Measurements from ENCODE around the gene CCDC27. TPM values are rescaled to one million over a fixed set of nuclear protein-coding genes. Genes with fewer than 3 reads are reported as not detected.

CCDC27 gene
- total RNA-seq, 1 donor from 2014 or later, result not detected

DNA sequence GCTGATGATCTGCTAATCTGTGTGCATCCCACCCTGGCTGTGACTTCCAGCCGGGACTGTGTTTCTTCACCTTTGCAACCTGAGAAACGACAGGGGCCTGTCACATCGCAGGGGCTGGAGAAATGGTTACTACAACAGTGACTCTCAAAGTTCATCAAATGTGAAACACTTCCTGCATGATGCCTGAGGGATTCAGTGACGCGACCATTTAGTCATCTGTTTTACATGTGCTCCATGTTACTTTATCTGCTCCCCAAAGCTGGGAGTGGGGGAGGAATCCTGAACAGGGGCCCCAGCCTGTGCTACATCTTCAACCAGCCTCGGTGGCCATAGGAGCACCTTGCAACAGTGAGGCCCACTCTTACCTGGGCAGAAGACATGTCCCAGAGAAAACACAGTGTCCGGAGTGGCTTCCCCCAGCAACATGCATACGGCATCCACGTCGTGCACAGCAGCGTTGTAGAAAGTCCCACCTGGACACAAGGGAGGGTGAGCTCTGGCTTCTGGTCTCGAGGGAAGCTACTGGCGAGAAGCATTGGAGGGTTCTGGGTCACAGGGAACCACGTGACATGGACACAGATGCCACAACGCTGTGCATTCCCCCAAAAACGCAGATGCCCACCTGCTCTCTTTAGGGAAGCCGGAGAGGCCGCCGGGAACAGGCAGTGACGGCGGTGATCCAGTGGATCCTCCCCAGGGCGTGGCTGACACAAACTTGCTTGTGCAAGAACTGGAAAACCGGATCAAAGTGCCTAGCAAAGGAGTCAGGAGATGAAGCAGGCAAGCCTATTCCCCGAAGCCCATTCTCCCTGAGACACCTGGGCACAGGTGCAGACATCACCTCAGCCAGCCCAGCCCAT is 9.6 kb upstream of the CCDC27 start:
- no peak overlapping the region for H3K27ac Mint-ChIP-seq (ENCODE audit: unreplicated experiment)
- H3K4me2 ChIP-seq (ENCODE audit: low read length), result no peak overlapping the region
- H3K27me3 ChIP-seq (ENCODE audit: insufficient read depth, low read length), result no peaks in the 10 kb centered on the region
- peaks cover 37% of the 10 kb centered on the region for H4K20me1 ChIP-seq (ENCODE audit: insufficient read depth, low read length)
- H3K36me3 Mint-ChIP-seq (ENCODE audit: low read depth, unreplicated experiment), result peaks cover 8% of the 10 kb centered on the region
- no peak overlapping the region for H3K27ac ChIP-seq (ENCODE audit: low read depth, low read length)
- H3K9me3 ChIP-seq (ENCODE audit: insufficient read depth, low read depth, low read length), result no peaks in the 10 kb centered on the region
- H3K4me1 Mint-ChIP-seq (ENCODE audit: low read depth, unreplicated experiment), result no peaks in the 10 kb centered on the region
- H3K79me2 ChIP-seq (ENCODE audit: insufficient read depth, low read length), result peaks cover 3% of the 10 kb centered on the region
- TF ChIP-seq EZH2 (IDR thresholded peaks at IDR 0.05; ENCODE audit: insufficient read depth, low read length), result no peak
- TF ChIP-seq, protein P1, sequence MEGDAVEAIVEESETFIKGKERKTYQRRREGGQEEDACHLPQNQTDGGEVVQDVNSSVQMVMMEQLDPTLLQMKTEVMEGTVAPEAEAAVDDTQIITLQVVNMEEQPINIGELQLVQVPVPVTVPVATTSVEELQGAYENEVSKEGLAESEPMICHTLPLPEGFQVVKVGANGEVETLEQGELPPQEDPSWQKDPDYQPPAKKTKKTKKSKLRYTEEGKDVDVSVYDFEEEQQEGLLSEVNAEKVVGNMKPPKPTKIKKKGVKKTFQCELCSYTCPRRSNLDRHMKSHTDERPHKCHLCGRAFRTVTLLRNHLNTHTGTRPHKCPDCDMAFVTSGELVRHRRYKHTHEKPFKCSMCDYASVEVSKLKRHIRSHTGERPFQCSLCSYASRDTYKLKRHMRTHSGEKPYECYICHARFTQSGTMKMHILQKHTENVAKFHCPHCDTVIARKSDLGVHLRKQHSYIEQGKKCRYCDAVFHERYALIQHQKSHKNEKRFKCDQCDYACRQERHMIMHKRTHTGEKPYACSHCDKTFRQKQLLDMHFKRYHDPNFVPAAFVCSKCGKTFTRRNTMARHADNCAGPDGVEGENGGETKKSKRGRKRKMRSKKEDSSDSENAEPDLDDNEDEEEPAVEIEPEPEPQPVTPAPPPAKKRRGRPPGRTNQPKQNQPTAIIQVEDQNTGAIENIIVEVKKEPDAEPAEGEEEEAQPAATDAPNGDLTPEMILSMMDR (IDR thresholded peaks at IDR 0.05; ENCODE audit: insufficient read depth, low read depth, low read length), result no peak
- no peaks in the 10 kb centered on the region for H3K27me3 Mint-ChIP-seq (ENCODE audit: low read depth, unreplicated experiment)
- H3K4me3 Mint-ChIP-seq (ENCODE audit: unreplicated experiment), result no peak overlapping the region
- no peak for FAIRE-seq
- H3K9me3 Mint-ChIP-seq (ENCODE audit: unreplicated experiment), result no peaks in the 10 kb centered on the region
- no peak overlapping the region for H3K4me3 ChIP-seq (ENCODE audit: insufficient read depth, low read depth, low read length)
- peaks cover 7% of the 10 kb centered on the region for H3K36me3 ChIP-seq (ENCODE audit: insufficient read depth, low read length)
- DNase-seq (ENCODE audit: low read depth), result no peak
- H3K4me1 ChIP-seq (ENCODE audit: insufficient read depth, low read length), result peaks cover 3% of the 10 kb centered on the region
- H2AFZ ChIP-seq (ENCODE audit: low read depth, low read length), result no peak overlapping the region
- no peak overlapping the region for H3K9ac ChIP-seq (ENCODE audit: low read length)

DNA sequence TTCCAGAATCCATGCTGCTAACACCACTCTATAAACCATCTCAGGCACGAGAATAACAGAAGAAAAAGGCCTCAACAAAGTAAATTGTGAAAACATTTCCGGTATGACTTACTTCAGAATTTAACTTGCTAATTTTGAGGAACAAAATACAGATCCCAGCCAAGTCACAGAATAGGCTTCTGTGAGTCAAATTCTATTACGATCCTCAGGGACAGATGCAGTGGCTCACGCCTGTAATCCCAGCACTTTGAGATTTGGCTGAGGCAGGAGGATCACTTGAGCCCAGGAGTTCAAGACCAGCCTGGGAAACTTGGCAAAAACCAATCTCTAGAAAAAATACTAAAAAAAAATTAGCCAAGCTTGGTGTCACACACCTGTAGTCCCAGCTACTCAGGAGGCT is 8.8 kb upstream of the CCDC27 start:
- Histone ChIP-seq H3K27me3 (ENCODE audit: insufficient read depth, low read length) (no peaks in the 10 kb centered on the region), H4K20me1 (ENCODE audit: insufficient read depth, low read length) (peaks cover 37% of the 10 kb centered on the region), H2AFZ (ENCODE audit: low read depth, low read length) (no peak overlapping the region), H3K9ac (ENCODE audit: low read length) (no peak overlapping the region), H3K27ac (ENCODE audit: low read depth, low read length) (no peak overlapping the region), H3K9me3 (ENCODE audit: insufficient read depth, low read depth, low read length) (no peaks in the 10 kb centered on the region), H3K4me3 (ENCODE audit: insufficient read depth, low read depth, low read length) (no peak overlapping the region), H3K4me2 (ENCODE audit: low read length) (no peak overlapping the region), H3K4me1 (ENCODE audit: insufficient read depth, low read length) (peaks cover 3% of the 10 kb centered on the region), H3K79me2 (ENCODE audit: insufficient read depth, low read length) (peaks cover 3% of the 10 kb centered on the region), H3K36me3 (ENCODE audit: insufficient read depth, low read length) (peaks cover 7% of the 10 kb centered on the region)
- TF ChIP-seq, protein P1 (IDR thresholded peaks at IDR 0.05; ENCODE audit: insufficient read depth, low read depth, low read length), result no peak
- TF ChIP-seq EZH2 (IDR thresholded peaks at IDR 0.05; ENCODE audit: insufficient read depth, low read length), result no peak
- no peaks in the 10 kb centered on the region for H3K4me1 Mint-ChIP-seq (ENCODE audit: low read depth, unreplicated experiment)
- DNase-seq (ENCODE audit: low read depth), result no peak
- no peak overlapping the region for H3K27ac Mint-ChIP-seq (ENCODE audit: unreplicated experiment)
- H3K9me3 Mint-ChIP-seq (ENCODE audit: unreplicated experiment), result no peaks in the 10 kb centered on the region
- H3K36me3 Mint-ChIP-seq (ENCODE audit: low read depth, unreplicated experiment), result peaks cover 6% of the 10 kb centered on the region
- no peaks in the 10 kb centered on the region for H3K27me3 Mint-ChIP-seq (ENCODE audit: low read depth, unreplicated experiment)
- no peak overlapping the region for H3K4me3 Mint-ChIP-seq (ENCODE audit: unreplicated experiment)
- no peak for FAIRE-seq

DNA sequence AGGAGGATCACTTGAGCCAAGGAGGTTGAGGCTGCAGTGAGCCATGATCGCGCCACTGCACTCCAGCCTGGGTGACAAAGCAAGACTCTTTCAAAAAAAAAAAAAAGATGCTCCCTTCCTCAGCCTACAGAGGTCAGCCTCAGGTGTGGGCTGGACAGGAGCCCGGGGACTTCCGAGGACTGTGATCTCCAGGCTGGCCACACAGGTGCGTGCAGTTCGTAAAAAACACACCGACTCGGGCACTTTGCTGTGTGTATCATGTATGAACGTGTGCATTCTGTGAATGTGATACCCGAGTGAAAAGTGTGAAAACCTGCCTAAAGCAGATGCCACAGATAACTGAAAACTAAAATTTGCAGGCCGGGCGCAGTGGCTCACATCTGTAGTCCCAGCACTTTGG is 8.4 kb upstream of the CCDC27 start:
- DNase-seq (ENCODE audit: low read depth) (no peak), FAIRE-seq (no peak)
- no peaks in the 10 kb centered on the region for H3K4me1 Mint-ChIP-seq (ENCODE audit: low read depth, unreplicated experiment)
- H3K4me2 ChIP-seq (ENCODE audit: low read length), result no peak overlapping the region
- H4K20me1 ChIP-seq (ENCODE audit: insufficient read depth, low read length), result peaks cover 37% of the 10 kb centered on the region
- no peak overlapping the region for H3K9ac ChIP-seq (ENCODE audit: low read length)
- peaks cover 3% of the 10 kb centered on the region for H3K4me1 ChIP-seq (ENCODE audit: insufficient read depth, low read length)
- H3K79me2 ChIP-seq (ENCODE audit: insufficient read depth, low read length), result peaks cover 3% of the 10 kb centered on the region
- no peak overlapping the region for H2AFZ ChIP-seq (ENCODE audit: low read depth, low read length)
- peaks cover 6% of the 10 kb centered on the region for H3K36me3 Mint-ChIP-seq (ENCODE audit: low read depth, unreplicated experiment)
- no peaks in the 10 kb centered on the region for H3K9me3 Mint-ChIP-seq (ENCODE audit: unreplicated experiment)
- TF ChIP-seq, protein P1 (IDR thresholded peaks at IDR 0.05; ENCODE audit: insufficient read depth, low read depth, low read length), result no peak
- TF ChIP-seq EZH2 (IDR thresholded peaks at IDR 0.05; ENCODE audit: insufficient read depth, low read length), result no peak
- no peak overlapping the region for H3K27ac Mint-ChIP-seq (ENCODE audit: unreplicated experiment)
- H3K9me3 ChIP-seq (ENCODE audit: insufficient read depth, low read depth, low read length), result no peaks in the 10 kb centered on the region
- no peaks in the 10 kb centered on the region for H3K27me3 ChIP-seq (ENCODE audit: insufficient read depth, low read length)
- H3K36me3 ChIP-seq (ENCODE audit: insufficient read depth, low read length), result peaks cover 6% of the 10 kb centered on the region
- H3K4me3 ChIP-seq (ENCODE audit: insufficient read depth, low read depth, low read length), result no peak overlapping the region
- H3K27ac ChIP-seq (ENCODE audit: low read depth, low read length), result no peak overlapping the region
- no peak overlapping the region for H3K4me3 Mint-ChIP-seq (ENCODE audit: unreplicated experiment)
- no peaks in the 10 kb centered on the region for H3K27me3 Mint-ChIP-seq (ENCODE audit: low read depth, unreplicated experiment)
